GM21825 (cell line): Measurements from ENCODE around the gene EIF2S2.
"Not testable (repeated sequence)": the region's sequence is repeated elsewhere in the genome, so short reads cannot be mapped to it uniquely, and the experiment has no call there.

ENCODE experiments used
- ATAC-seq: cut with Tn5 transposase; IDR thresholded peaks from one replicate; pipeline ENCODE4 v1.9.1; 2021; ENCODE audit warnings: mild to moderate bottlenecking, moderate library complexity; ENCODE audit not compliant: unreplicated experiment

EIF2S2 gene

GRCh38 chr20:34111702-34112599 lies at the start of gene EIF2S2:
EIF2S2 (minus strand) TSS chr20:34112243; CDS start chr20:34112110, 133 bp downstream.
- peak; percentile 84 for ATAC-seq

GRCh38 chr20:34157697-34158096 lies 45.7 kb upstream of the EIF2S2 start:
- not testable (repeated sequence) for ATAC-seq

GRCh38 chr20:34155836-34156235 lies 43.8 kb upstream of the EIF2S2 start:
- no peak for ATAC-seq

GRCh38 chr20:34153169-34153568 lies 41.1 kb upstream of the EIF2S2 start:
- ATAC-seq, result not testable (repeated sequence)

GRCh38 chr20:34152073-34152472 lies 40.0 kb upstream of the EIF2S2 start:
- not testable (repeated sequence) for ATAC-seq

- no peak for ATAC-seq
Measured at GRCh38 chr20:34150306-34151000, 38.4 kb upstream of the EIF2S2 start.

GRCh38 chr20:34145280-34145819 lies 33.3 kb upstream of the EIF2S2 start:
- ATAC-seq, result no peak

GRCh38 chr20:34143951-34144350 lies 31.9 kb upstream of the EIF2S2 start:
- ATAC-seq, result no peak

GRCh38 chr20:34142121-34142520 lies 30.1 kb upstream of the EIF2S2 start:
- ATAC-seq, result no peak

GRCh38 chr20:34141293-34141692 lies 29.2 kb upstream of the EIF2S2 start:
- ATAC-seq, result no peak

GRCh38 chr20:34135525-34136275 lies 23.7 kb upstream of the EIF2S2 start:
- not testable (repeated sequence) for ATAC-seq

- ATAC-seq, result not testable (repeated sequence)
Measured at GRCh38 chr20:34133365-34133860, 21.4 kb upstream of the EIF2S2 start.

GRCh38 chr20:34132943-34133342 lies 20.9 kb upstream of the EIF2S2 start:
- not testable (repeated sequence) for ATAC-seq

GRCh38 chr20:34132491-34132890 lies 20.4 kb upstream of the EIF2S2 start:
- ATAC-seq, result not testable (repeated sequence)

- no peak for ATAC-seq
Measured at GRCh38 chr20:34131491-34131890, 19.4 kb upstream of the EIF2S2 start.

- no peak for ATAC-seq
Measured at GRCh38 chr20:34129518-34130162, 17.6 kb upstream of the EIF2S2 start.

GRCh38 chr20:34127792-34128191 lies 15.7 kb upstream of the EIF2S2 start:
- ATAC-seq, result no peak

GRCh38 chr20:34124469-34125249 lies 12.6 kb upstream of the EIF2S2 start:
- ATAC-seq, result no peak

GRCh38 chr20:34123309-34123708 lies 11.3 kb upstream of the EIF2S2 start:
- no peak for ATAC-seq
